ENCODE results near the gene HSD11B1. TPM values are rescaled to one million over a fixed set of nuclear protein-coding genes. Genes with fewer than 3 reads are reported as not detected.

The HSD11B1 gene
- 10 to 100 TPM; 22.4 to 23.9 TPM for total RNA-seq

DNA sequence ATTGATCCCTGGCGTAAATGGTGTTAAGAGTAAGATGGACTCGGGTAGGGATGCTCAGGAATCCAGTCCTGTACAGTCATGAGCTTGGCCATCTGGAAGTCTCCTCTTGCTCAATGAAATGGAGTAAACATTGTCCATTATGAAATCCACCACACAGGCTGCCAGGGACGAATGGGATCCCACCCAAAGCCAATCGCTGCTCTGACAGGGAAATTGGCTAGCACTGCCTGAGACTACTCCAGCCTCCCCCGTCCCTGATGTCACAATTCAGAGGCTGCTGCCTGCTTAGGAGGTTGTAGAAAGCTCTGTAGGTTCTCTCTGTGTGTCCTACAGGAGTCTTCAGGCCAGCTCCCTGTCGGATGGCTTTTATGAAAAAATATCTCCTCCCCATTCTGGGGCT, at the start of gene HSD11B1:
Gene HSD11B1 (plus strand): TSS at position 263 of the 400 bp plus-strand sequence. CDS start 97 bp downstream, at position 360.
- ChIA-PET CTCF (interaction anchor here (1.0 to 2.0 kb wide), 6 partner anchors 12 to 139 kb away, joined by 3 to 10 read pairs (median 4); no protein-coding TSS in a partner anchor), POLR2A (interaction anchor here (0.6 to 5.1 kb wide), 8 partner anchors 19 to 52 kb away, joined by 3 to 23 read pairs (median 4); partner anchors contain the start of gene G0S2)
- Mint-ChIP-seq H3K27ac (peak within 1 kb of the TSS; percentile 91), H3K4me3 (peak within 1 kb of the TSS; percentile 54), H3K36me3 (peaks cover 27% of the 10 kb centered on the region), H3K9me3 (no peaks in the 10 kb centered on the region), H3K27me3 (no peaks in the 10 kb centered on the region), H3K4me1 (ENCODE audit: low read depth) (peaks cover 78% of the 10 kb centered on the region)
- peak; percentile 17 for DNase-seq
- intact Hi-C loops (cut with micrococcal nuclease) = no loop called here

DNA sequence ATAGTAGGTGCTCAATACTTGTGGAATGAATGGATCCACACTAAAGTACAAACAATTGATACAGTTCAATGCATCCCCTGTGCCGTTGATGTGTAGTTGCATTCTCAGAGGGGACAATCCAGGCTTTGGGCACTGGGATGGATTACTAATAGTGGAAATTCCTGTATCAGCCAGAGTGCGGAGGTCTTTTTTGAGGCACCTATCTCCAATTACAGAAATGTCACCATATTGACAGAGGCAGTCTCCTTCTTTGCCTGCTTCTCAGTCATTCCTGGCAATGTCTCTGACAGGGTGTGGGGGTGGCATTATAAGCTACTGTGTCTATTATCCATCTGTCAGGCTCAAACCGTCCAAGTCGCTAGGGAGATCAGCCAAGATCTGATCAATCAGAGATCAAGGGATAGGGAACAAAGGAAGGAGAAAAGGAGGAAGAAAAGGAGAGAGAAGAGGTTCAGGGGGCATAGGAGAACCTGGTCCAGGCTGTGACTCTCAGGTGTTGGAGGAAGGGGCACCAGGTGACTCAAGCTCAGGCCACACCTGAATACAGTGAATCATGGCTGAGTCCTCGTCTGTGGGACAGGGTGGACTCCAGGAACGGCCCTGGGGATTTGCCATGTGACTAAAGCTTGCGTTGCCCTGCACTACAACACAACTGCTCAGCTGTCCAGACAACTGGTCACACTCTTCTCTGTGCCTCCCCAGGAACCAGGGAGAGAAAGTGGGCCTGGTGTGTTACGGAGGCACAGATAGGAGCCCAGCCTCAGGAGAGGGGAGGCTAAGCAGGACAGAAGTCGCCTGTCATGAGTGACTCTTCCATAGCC, 49.0 kb upstream of the HSD11B1 start:
- ChIA-PET CTCF (interaction anchor here (1.0 to 1.6 kb wide), 2 partner anchors 14 to 28 kb away, joined by 3 to 4 read pairs; no protein-coding TSS in a partner anchor), POLR2A (interaction anchor here (0.9 kb wide), 1 partner anchor 19 kb away, joined by 3 read pairs; the partner anchor contains the start of gene G0S2)
- Mint-ChIP-seq H3K4me3 (no peak overlapping the region), H3K36me3 (no peaks in the 10 kb centered on the region), H3K9me3 (no peaks in the 10 kb centered on the region), H3K27me3 (no peaks in the 10 kb centered on the region), H3K4me1 (ENCODE audit: low read depth) (peaks cover 52% of the 10 kb centered on the region), H3K27ac (no peak overlapping the region)
- DNase-seq = no peak
- intact Hi-C loops (cut with micrococcal nuclease) = no loop called here

DNA sequence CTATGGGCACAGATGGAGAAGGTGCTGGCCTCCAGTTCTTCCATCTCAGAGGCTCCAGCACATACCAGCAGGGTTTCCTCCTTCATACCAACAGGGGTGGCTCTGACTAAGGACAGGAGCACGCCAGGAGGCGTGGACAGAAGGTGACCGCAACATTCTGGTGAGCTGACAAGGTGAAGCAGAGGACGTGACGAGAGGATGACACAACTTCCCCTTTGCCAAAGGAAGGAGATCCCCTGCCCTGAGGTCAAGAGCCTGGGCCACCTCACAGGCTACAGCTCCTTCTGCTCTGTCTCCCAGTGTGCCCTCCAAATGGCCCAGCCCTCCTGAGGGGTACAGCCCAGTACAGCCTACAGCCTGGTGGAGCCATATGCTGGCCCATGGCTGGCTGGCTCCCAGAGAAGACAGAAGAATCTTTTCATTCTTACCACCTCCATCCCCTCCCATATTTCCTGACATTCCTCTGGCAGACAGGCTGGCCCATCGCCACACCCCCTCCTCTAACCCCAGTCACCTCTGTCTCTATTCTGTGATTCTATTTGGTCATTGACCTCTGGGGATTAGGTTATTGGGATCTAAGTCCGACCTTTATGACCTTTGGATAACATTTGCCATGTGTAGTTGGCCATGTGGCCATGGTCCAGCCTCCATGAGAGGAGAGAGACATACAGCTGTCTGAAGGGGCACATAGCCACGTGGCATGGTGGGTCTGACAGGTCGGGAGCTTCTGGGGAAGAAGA, 47.3 kb upstream of the HSD11B1 start:
- Mint-ChIP-seq H3K27ac (no peak overlapping the region), H3K4me1 (ENCODE audit: low read depth) (peaks cover 42% of the 10 kb centered on the region), H3K9me3 (no peaks in the 10 kb centered on the region), H3K36me3 (no peaks in the 10 kb centered on the region), H3K27me3 (no peaks in the 10 kb centered on the region), H3K4me3 (no peak overlapping the region)
- ChIA-PET CTCF (interaction anchor here (1.1 kb wide), 1 partner anchor 30 kb away, joined by 3 read pairs; no protein-coding TSS in a partner anchor), POLR2A (no interaction called here)
- DNase-seq = peak; percentile 35
- intact Hi-C loops (cut with micrococcal nuclease) = no loop called here

DNA sequence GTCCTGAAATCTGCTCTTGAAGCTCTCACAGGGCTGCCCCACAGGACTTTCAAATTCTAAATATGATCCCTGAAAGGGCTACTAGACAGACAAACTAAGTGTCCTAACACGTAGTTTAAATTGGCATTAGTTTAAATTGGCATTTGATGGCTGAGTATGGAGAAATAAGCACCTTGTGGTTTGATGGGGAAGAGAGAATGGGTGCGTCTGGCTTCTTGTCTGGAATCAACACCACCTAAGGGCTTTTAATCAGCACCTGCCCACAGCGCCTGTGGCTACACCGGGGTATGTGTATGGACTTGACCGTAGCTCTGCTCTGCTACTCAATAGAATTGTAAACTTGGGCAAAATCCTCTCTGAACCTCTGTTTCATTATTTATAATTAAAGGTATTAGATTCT, 46.7 kb upstream of the HSD11B1 start:
- POLR2A ChIA-PET = interaction anchor here (1.3 kb wide), 1 partner anchor 15 kb away, joined by 4 read pairs; no protein-coding TSS in a partner anchor
- intact Hi-C loops (cut with micrococcal nuclease) = no loop called here
- Mint-ChIP-seq H3K27ac (no peak overlapping the region), H3K27me3 (no peaks in the 10 kb centered on the region), H3K4me1 (ENCODE audit: low read depth) (peaks cover 37% of the 10 kb centered on the region), H3K36me3 (no peaks in the 10 kb centered on the region), H3K9me3 (no peaks in the 10 kb centered on the region), H3K4me3 (no peak overlapping the region)
- CTCF ChIA-PET = interaction anchor here (1.1 kb wide), 1 partner anchor 31 kb away, joined by 3 read pairs; no protein-coding TSS in a partner anchor
- DNase-seq = no peak

DNA sequence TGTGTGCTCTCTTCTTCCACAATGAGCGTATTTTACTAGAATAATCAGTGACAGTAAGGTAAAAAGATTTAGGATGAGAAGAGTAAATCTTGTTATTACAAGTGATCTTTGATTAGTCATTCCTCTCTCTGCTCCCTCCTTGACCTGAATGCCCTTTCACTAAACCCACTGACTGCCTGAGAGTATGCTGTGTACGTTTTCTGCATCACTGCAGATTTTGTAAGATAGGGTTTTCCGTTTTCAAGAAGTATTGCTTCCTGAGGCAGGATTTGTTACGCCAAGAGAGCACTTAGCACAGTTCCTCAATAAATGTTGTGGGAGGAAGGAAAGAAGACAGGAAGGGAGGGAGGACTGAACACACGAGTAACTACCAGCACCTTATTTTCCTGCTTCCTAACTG, 44.7 kb upstream of the HSD11B1 start:
- intact Hi-C loops (cut with micrococcal nuclease) = loop anchor here (1.0 kb wide), 1 partner anchor 9 kb away; no protein-coding TSS in a partner anchor
- H3K36me3 Mint-ChIP-seq = peaks cover 2% of the 10 kb centered on the region
- no peaks in the 10 kb centered on the region for H3K9me3 Mint-ChIP-seq
- ChIA-PET POLR2A (no interaction called here), CTCF (interaction anchor here (1.4 to 1.5 kb wide), 2 partner anchors 12 to 89 kb away, joined by 3 to 4 read pairs; no protein-coding TSS in a partner anchor)
- no peak overlapping the region for H3K4me3 Mint-ChIP-seq
- no peak for DNase-seq
- H3K4me1 Mint-ChIP-seq (ENCODE audit: low read depth) = peaks cover 23% of the 10 kb centered on the region
- H3K27me3 Mint-ChIP-seq = no peaks in the 10 kb centered on the region
- no peak overlapping the region for H3K27ac Mint-ChIP-seq

DNA sequence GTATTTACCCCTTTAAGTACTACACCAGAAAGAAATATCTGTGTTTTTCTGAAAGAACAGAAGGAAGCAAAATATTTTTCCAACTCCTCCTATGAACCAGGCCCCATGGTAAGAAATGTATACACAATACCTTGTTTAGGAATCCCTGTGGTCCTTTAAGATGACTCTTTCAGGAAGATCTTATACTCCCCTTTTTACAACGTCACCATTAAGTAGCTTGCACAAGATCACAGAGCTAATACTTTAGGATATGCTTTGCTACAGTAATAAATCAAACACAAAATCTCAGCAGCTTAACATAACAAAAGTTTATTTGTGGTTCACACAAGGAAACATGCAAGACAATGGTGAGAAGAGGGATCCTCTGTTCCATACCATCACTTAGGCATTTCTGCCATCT, 43.6 kb upstream of the HSD11B1 start:
- DNase-seq = no peak
- peaks cover 23% of the 10 kb centered on the region for H3K4me1 Mint-ChIP-seq (ENCODE audit: low read depth)
- intact Hi-C loops (cut with micrococcal nuclease) = no loop called here
- peaks cover 2% of the 10 kb centered on the region for H3K36me3 Mint-ChIP-seq
- no peaks in the 10 kb centered on the region for H3K27me3 Mint-ChIP-seq
- H3K27ac Mint-ChIP-seq = no peak overlapping the region
- no peak overlapping the region for H3K4me3 Mint-ChIP-seq
- CTCF ChIA-PET = interaction anchor here (1.5 kb wide), 1 partner anchor 88 kb away, joined by 4 read pairs; no protein-coding TSS in a partner anchor
- POLR2A ChIA-PET = no interaction called here
- H3K9me3 Mint-ChIP-seq = no peaks in the 10 kb centered on the region

DNA sequence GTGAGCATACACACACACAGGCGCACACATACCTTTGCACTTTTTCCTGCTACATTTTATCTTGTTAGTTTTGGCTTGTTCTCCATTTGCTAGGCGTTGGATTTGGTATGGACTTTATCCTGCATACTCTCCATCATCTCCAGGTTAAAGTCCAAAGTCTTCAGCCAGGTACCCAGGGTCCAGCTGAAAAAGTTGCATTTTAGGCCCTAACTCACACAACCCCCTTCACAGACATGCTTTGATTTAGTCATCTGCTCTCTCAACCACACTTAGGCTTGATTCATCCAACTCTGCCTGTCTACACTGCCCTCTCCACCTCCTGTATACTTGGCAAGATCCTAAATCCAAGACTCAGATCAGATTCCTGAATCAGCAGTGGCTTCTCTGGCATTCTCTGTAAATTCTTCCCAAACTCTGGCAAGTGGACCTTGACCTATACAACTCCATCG, 41.7 kb upstream of the HSD11B1 start:
- Mint-ChIP-seq H3K4me1 (ENCODE audit: low read depth) (peaks cover 20% of the 10 kb centered on the region), H3K4me3 (no peak overlapping the region), H3K36me3 (peaks cover 2% of the 10 kb centered on the region), H3K27ac (no peak overlapping the region), H3K27me3 (no peaks in the 10 kb centered on the region), H3K9me3 (no peaks in the 10 kb centered on the region)
- no peak for DNase-seq
- CTCF ChIA-PET = no interaction called here
- intact Hi-C loops (cut with micrococcal nuclease) = no loop called here
- POLR2A ChIA-PET = no interaction called here

DNA sequence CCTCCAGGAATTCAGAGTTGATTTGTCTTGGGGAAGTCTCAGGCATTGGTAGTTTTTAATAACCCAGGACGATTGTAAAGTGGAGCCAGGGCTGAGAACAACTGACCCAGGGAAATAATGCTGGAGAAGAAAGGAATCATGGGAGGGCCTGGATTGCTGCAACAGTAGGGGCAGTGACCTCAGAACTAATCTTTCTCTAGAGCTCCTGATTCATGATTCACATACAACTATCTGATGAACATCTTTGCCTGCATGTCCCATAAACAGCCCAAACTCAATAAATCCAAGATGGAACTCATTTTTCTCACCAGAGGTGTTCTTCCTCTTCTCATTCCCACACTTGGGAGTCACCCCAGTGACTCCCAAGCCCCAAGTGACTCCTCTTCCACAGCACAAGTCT, 37.5 kb upstream of the HSD11B1 start:
- Mint-ChIP-seq H3K4me1 (ENCODE audit: low read depth) (peaks cover 16% of the 10 kb centered on the region), H3K27ac (no peak overlapping the region), H3K4me3 (no peak overlapping the region), H3K27me3 (no peaks in the 10 kb centered on the region), H3K36me3 (peaks cover 2% of the 10 kb centered on the region), H3K9me3 (no peaks in the 10 kb centered on the region)
- CTCF ChIA-PET = interaction anchor here (0.9 kb wide), 1 partner anchor 98 kb away, joined by 3 read pairs; no protein-coding TSS in a partner anchor
- POLR2A ChIA-PET = interaction anchor here (1.4 kb wide), 1 partner anchor 14 kb away, joined by 3 read pairs; no protein-coding TSS in a partner anchor
- no peak for DNase-seq
- intact Hi-C loops (cut with micrococcal nuclease) = no loop called here

DNA sequence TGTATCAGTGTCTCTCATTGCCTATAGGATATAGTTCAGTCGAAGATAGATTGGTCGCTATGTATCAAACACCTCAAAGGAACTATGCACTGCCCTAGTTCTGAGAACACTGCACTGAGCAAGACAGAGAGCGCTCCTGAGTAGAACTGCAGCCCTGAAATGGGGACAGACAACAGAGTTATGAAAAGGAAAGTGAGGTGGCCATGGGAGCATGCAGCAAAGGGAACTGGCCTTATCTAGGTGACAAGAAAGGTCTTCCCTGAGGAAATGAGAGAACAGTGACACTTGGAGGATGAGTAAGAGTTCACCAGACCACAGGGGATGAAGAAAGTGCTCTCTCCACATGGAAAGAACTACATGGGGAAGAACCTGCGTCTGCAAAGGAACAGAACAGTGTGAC, 36.9 kb upstream of the HSD11B1 start:
- Mint-ChIP-seq H3K27ac (no peak overlapping the region), H3K9me3 (no peaks in the 10 kb centered on the region), H3K36me3 (peaks cover 2% of the 10 kb centered on the region), H3K27me3 (no peaks in the 10 kb centered on the region), H3K4me3 (no peak overlapping the region), H3K4me1 (ENCODE audit: low read depth) (peaks cover 20% of the 10 kb centered on the region)
- intact Hi-C loops (cut with micrococcal nuclease) = no loop called here
- CTCF ChIA-PET = no interaction called here
- POLR2A ChIA-PET = no interaction called here
- DNase-seq = no peak

DNA sequence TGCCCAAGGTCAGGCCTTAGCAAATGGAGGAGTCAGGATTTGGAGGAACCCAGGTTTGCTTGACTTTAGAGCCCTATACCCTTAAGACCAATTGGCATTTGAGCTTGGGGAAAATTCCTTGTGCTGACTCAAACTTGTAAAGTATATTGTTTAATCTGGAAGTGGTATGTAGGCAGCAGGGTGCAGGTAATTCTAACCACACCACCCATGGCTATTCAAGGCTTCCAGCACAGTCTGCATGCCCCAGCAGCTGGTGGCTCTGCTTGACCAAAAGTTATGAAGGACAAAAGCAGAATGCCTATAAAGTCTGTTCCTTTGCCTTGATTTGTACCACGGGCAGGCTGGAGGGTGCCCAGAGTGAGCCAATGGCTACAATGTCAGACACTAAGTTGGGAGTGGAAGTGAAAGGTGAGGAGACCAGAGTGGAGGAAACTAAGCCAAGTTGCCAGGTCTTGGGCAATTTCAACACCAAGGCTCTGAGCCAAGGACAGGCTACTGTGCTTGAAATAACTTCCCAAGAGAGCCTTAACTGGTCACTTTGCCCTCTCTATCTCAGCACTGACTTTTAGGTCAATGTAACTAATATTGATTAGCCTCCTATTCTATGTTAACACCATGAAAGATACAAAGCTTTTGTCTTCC, 34.1 kb upstream of the HSD11B1 start:
- H3K27me3 Mint-ChIP-seq = peaks cover 8% of the 10 kb centered on the region
- intact Hi-C loops (cut with micrococcal nuclease) = no loop called here

More for the DNA sequence above, 34.1 kb upstream of the HSD11B1 start:
- Mint-ChIP-seq H3K9me3 (no peaks in the 10 kb centered on the region), H3K27ac (no peak overlapping the region), H3K4me1 (ENCODE audit: low read depth) (peaks cover 47% of the 10 kb centered on the region), H3K36me3 (no peaks in the 10 kb centered on the region), H3K4me3 (no peak overlapping the region)
- CTCF ChIA-PET = no interaction called here
- DNase-seq = no peak
- POLR2A ChIA-PET = no interaction called here
